RWPE2 (cell line): Measurements from ENCODE around the gene TRIM47.
A peak's percentile ranks its signal among the peaks of the same experiment; 100 is the strongest.

ENCODE experiments used
- ATAC-seq: fragments of 200-7000 bp; cut with Tn5 transposase; 3 replicates; pipeline ENCODE4 v1.9.1; 2021; ENCODE audit warnings: low read depth
- DNase-seq: peaks from one replicate; pipeline ENCODE4 v3.0.0-alpha.2; 2020; ENCODE audit warnings: low spot score
- H3K27ac ChIP-seq: fragments of 450-650 bp; 2 replicates; pipeline ENCODE4 v1.5.1; 2017; ENCODE audit warnings: mild to moderate bottlenecking; ENCODE audit not compliant: poor library complexity, severe bottlenecking
- H3K27me3 ChIP-seq: fragments of 250-450 bp; sonication (Bioruptor Pico); 2 replicates; pipeline ENCODE4 v1.5.1; 2021; ENCODE audit warnings: mild to moderate bottlenecking, moderate library complexity; ENCODE audit not compliant: insufficient read depth, poor library complexity, severe bottlenecking
- H3K36me3 ChIP-seq: fragments of 250-450 bp; sonication (Bioruptor Pico); 2 replicates; pipeline ENCODE4 v1.5.1; 2020; ENCODE audit warnings: low read depth, mild to moderate bottlenecking, moderate library complexity
- H3K4me1 ChIP-seq: fragments of 250-450 bp; sonication (Bioruptor Pico); 2 replicates; pipeline ENCODE4 v1.5.1; 2021; ENCODE audit warnings: mild to moderate bottlenecking, moderate library complexity; ENCODE audit not compliant: insufficient read depth, poor library complexity, severe bottlenecking
- H3K4me3 ChIP-seq: fragments of 250-450 bp; sonication (Bioruptor Pico); 2 replicates; pipeline ENCODE4 v1.5.1; 2021; ENCODE audit warnings: mild to moderate bottlenecking, moderate library complexity; ENCODE audit not compliant: severe bottlenecking
- H3K9me3 ChIP-seq: fragments of 250-450 bp; sonication (Bioruptor Pico); 2 replicates; pipeline ENCODE4 v1.5.1; 2021; ENCODE audit warnings: mild to moderate bottlenecking, moderate library complexity; ENCODE audit not compliant: severe bottlenecking
- TF ChIP-seq, protein P1 (sequence below): fragments of 450-650 bp; IDR thresholded peaks from one replicate; pipeline ENCODE4 v1.5.1; 2017; ENCODE audit warnings: mild to moderate bottlenecking, moderate library complexity; ENCODE audit not compliant: poor library complexity, severe bottlenecking

Gene TRIM47

DNA sequence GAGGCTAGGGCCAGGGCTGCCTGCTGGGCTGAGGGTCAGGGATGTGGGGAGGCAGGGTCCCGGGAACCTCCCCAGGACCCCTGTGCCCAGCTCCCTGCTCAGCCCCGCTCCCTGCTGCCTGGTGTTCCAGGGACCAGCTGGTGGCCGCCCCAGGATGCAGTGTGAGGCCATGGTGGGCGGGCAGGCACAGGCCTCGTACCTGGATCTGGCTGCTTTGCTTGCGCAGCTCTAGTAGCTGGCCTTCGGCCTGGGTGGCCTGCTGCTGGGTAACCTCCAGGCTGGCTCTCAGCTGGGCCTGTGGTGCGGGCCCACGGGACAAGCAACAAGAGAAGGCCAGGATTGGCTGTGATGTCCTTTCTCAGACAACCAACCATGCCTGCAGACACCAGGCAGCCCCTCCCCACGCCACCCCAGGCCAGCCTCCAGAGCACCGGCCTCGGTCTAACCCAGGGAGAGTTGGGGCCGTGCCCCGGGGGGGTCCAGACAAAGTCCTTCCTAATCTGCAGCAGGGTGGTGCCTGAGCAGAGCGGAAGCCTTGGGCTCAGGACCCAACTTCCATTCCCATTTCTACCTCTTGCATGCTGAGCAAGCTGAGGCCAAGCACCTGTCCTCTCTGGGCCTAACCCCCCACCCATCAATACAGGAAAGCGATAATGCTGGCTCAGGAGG is 14.3 kb upstream of the TRIM47 start:
- Histone ChIP-seq H3K36me3 (peaks cover 27% of the 10 kb centered on the region; the same call in 1 of the 2 replicates), H3K4me3 (no peak overlapping the region), H3K4me1 (peaks cover 9% of the 10 kb centered on the region), H3K27me3 (no peaks in the 10 kb centered on the region), H3K9me3 (no peaks in the 10 kb centered on the region), H3K27ac (no peak overlapping the region)
- TF ChIP-seq, protein P1, sequence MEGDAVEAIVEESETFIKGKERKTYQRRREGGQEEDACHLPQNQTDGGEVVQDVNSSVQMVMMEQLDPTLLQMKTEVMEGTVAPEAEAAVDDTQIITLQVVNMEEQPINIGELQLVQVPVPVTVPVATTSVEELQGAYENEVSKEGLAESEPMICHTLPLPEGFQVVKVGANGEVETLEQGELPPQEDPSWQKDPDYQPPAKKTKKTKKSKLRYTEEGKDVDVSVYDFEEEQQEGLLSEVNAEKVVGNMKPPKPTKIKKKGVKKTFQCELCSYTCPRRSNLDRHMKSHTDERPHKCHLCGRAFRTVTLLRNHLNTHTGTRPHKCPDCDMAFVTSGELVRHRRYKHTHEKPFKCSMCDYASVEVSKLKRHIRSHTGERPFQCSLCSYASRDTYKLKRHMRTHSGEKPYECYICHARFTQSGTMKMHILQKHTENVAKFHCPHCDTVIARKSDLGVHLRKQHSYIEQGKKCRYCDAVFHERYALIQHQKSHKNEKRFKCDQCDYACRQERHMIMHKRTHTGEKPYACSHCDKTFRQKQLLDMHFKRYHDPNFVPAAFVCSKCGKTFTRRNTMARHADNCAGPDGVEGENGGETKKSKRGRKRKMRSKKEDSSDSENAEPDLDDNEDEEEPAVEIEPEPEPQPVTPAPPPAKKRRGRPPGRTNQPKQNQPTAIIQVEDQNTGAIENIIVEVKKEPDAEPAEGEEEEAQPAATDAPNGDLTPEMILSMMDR, result no peak
- ATAC-seq, result no peak
- DNase-seq, result no peak

DNA sequence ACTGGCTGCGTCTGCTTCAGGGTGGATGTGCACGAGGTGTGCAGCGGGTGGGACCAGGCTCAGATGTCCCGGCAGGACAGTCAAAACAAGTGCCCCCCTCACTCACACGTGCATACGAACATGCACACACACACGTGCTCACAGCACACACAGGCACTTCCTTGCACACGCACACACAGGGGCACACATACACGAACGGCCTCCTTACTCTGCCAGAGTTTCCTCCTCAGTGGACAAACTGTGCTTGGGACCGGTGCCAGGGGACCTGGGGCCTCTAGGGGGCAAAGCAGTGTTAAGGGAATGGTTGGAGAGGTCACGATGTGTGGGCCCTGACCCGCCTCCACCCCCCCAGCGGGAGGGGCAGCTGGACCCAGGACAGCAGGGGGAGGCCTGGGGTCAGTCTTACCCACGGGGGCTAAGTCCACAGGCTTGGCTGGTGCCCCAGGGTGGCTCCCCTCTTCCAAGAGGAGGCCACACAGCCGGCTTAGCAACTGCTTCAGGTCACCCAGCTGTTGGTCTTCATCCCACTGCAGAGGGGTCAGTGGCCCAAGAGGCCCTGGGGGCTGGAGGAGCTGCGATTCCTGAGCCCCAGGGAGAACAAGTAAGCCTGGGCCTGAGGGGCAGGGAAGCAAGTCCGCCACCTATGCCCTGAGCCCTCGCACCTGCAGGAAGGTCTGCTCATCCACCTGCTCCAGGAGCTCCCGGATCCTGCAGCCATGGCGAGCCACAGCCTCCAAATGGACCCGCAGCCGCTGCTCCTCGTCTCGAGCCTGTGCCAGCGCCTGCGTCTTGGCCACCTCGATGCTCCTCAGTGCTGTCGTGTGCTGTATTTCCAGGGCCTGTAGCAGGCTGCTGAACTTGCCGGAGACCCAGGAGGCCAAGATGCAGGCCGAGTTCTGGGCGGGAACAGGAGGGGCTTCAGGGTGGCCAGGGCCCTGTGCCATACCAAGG is 13.5 kb upstream of the TRIM47 start:
- no peak for DNase-seq
- no peak overlapping the region for H3K4me3 ChIP-seq
- H3K4me1 ChIP-seq, result peaks cover 9% of the 10 kb centered on the region
- no peak for ATAC-seq
- H3K9me3 ChIP-seq, result no peaks in the 10 kb centered on the region
- no peak overlapping the region for H3K27ac ChIP-seq
- no peaks in the 10 kb centered on the region for H3K27me3 ChIP-seq
- H3K36me3 ChIP-seq, result peaks cover 21% of the 10 kb centered on the region; the same call in 1 of the 2 replicates
- TF ChIP-seq, protein P1, result no peak

DNA sequence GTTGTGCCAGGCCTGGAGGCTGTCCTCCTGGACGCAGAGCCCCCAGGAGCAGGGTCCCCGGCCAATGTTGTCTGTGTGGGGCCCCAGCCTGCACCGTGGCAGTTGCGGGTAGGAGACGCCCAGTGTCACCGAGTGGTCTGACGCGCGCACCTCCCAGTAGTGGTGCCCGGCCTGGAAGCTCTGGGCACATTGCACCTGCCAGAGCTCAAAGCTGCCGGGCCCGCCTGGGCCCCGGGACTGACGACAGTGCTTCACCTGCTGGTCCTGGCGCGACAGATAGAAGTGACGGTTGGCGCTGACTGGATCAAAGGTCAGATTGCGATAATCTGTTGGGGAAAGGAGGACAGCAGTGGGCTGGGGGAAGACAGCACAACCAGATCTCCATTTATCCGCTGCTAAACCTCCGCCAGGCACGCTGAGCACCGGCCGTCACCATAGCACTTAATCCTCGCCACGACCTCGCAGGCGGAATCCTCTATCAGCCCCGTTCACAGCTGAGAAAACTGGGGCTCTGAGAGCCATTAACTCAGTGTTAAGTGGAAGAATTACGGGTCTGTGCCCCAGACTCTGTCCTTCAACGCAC is 12.7 kb upstream of the TRIM47 start:
- no peaks in the 10 kb centered on the region for H3K9me3 ChIP-seq
- TF ChIP-seq, protein P1, result no peak
- H3K4me1 ChIP-seq, result peaks cover 9% of the 10 kb centered on the region

DNA sequence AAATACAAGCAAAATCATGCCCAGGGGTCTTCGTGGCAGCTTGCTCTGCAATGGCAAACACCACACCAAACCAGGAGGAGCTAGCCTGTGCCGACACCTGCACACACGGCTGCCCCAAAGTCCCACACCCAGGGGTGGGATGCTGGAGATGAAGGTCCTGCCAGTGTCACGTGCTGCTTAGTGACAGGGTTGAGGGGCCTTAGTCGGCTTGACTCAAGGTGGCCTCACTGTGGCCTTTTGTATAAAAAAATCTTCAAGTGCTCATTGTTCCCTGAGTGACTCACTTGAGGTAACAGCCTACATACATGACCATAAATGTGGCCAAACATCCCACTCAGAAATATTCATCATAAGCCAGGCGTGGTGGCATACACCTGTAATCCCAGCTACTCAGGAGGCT is 11.1 kb upstream of the TRIM47 start:
- Histone ChIP-seq H3K9me3 (no peaks in the 10 kb centered on the region), H3K36me3 (peaks cover 21% of the 10 kb centered on the region; the same call in 1 of the 2 replicates), H3K27me3 (no peaks in the 10 kb centered on the region), H3K27ac (no peak overlapping the region), H3K4me1 (no peaks in the 10 kb centered on the region), H3K4me3 (no peak overlapping the region)
- TF ChIP-seq, protein P1, result peak; percentile 15
- ATAC-seq (no peak), DNase-seq (no peak)

More for the DNA sequence above, 12.7 kb upstream of the TRIM47 start:
- DNase-seq, result no peak
- Histone ChIP-seq H3K4me3 (no peak overlapping the region), H3K27me3 (no peaks in the 10 kb centered on the region), H3K27ac (no peak overlapping the region), H3K36me3 (peaks cover 21% of the 10 kb centered on the region; the same call in 1 of the 2 replicates)
- no peak for ATAC-seq
